Measurements from ENCODE around the gene TMEM270.

Gene TMEM270

GRCh38 chr7:73909051-73909941 is 48.3 kb downstream of the TMEM270 start:
- no peak for FAIRE-seq

- FAIRE-seq: no peak
Measured at GRCh38 chr7:73909996-73910395, 49.0 kb downstream of the TMEM270 start.

- no peak for FAIRE-seq
Measured at GRCh38 chr7:73912223-73912622, 51.3 kb downstream of the TMEM270 start.

All from TTC549 (cell line).